Thyroid gland (tissue), 4 donors: ENCODE data around the gene CTNNB1.

Experiments
- POLR2A ChIP-seq, 2 donors: fragments of 450-650 bp; IDR thresholded peaks; one replicate each; pipeline ENCODE4 v1.6.1; 2017; ENCODE audit warnings: antibody characterized with exemption in 2 of 2, mild to moderate bottlenecking in 2 of 2, moderate library complexity in 1 of 2
- TF ChIP-seq, protein P1 (sequence below), 6 experiments: fragments of 200-600 bp in 3 of 6; fragments of 450-650 bp in 3 of 6; sonication (generic) in 3 of 6; IDR thresholded peaks; one replicate each; pipeline ENCODE4 v1.5.1; 2016 to 2019; ENCODE audit warnings: antibody characterized with exemption in 6 of 6, mild to moderate bottlenecking in 2 of 6, inconsistent platforms in 1 of 6, moderate library complexity in 1 of 6

DNA sequence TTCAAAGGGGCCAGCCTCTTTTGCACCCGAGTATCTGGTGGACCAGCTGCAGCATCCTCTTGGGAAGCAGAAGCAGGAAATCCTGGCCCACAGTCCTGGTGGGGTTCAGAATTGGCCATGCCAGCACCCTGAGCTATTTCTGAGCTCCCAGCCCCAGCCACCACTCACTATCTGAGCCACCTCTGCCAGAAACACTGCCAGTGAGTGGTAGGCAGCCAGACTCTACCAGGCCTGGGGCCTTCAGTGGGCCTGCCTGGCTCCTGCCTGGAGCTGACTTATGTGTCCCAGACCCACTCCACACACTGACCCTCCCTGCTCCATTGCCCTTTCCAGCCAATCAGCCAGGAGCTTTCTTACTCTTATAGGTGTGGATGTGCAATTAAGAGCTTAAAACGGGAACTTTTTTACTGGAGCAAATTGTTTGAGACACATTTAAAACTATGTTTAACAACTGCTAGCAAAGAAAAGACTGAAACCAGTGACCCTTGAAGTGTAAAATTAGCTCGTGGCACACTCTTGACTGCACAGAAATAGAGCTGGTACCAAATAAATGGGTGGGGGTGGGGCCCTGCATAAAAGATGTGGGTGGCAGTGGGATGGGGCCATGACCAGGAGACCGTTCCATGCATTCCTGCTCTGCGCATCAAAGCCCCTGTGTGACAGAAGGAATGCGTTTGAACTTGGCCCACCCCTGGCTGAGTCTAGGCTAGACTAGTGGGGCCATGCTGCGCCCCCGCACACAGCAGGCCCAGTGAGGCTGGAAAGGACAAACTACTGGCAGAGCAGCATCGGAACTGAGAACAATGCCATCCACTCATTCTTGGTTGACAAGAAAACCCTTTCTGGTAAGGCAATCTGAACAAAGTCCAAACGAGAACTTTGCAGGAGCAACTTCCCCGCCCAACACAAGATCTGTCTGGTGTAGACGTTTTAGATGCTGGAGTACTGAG is 48.0 kb downstream of the CTNNB1 start:
- TF ChIP-seq, protein P1, sequence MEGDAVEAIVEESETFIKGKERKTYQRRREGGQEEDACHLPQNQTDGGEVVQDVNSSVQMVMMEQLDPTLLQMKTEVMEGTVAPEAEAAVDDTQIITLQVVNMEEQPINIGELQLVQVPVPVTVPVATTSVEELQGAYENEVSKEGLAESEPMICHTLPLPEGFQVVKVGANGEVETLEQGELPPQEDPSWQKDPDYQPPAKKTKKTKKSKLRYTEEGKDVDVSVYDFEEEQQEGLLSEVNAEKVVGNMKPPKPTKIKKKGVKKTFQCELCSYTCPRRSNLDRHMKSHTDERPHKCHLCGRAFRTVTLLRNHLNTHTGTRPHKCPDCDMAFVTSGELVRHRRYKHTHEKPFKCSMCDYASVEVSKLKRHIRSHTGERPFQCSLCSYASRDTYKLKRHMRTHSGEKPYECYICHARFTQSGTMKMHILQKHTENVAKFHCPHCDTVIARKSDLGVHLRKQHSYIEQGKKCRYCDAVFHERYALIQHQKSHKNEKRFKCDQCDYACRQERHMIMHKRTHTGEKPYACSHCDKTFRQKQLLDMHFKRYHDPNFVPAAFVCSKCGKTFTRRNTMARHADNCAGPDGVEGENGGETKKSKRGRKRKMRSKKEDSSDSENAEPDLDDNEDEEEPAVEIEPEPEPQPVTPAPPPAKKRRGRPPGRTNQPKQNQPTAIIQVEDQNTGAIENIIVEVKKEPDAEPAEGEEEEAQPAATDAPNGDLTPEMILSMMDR (IDR thresholded peaks at IDR 0.05): no peak
- no peak for TF ChIP-seq POLR2A (IDR thresholded peaks at IDR 0.05)
